ENCODE results near the gene PLCB2.

PLCB2 gene

GRCh38 chr15:40250771-40251483 lies 56.8 kb downstream of the PLCB2 start:
- DNase-seq (ENCODE audit: low spot score) = no peak

- DNase-seq (ENCODE audit: low spot score) = no peak
Measured at GRCh38 chr15:40250304-40250656, 57.5 kb downstream of the PLCB2 start.

GRCh38 chr15:40249477-40250303 lies 58.0 kb downstream of the PLCB2 start:
- DNase-seq (ENCODE audit: low spot score) = no peak

DNA sequence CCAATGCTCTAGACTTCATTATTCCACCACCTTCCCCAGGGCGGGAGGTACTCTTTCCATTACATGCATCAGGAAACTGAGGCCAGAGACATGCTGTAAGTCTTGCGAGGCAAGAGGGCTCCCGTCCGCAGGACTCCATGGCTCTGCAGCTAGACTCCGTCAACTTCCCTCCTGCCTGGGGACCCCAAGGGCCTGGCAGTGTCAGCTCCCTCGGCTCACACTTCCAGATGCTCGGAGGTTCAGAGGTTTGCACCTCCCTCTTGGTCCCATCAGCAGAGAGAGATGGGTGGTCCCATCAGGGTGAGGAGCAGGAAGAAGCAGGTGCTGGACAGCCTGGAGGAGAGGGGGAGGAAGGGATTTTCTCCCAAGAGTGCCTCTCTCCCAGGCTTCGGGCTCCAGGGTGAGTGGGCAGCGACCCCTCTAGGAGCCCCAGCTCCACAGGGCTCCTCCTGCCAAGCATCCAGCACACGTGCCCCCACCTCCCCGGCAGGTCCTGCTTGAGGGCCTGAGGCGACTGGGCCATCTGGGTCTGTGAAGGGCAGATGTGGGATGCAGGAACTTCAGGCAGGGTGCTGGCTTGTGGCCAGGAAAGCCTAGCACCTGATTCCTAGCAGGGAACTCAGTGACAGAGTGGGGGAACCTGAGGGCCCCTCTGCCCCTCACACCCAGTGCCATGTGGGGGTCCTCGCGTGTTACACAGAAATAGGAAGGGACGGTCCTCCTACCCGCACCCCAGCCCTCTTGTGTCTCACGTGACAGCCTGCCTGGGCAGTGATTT lies 59.5 kb downstream of the PLCB2 start:
- no peak for DNase-seq (ENCODE audit: low spot score)

DNA sequence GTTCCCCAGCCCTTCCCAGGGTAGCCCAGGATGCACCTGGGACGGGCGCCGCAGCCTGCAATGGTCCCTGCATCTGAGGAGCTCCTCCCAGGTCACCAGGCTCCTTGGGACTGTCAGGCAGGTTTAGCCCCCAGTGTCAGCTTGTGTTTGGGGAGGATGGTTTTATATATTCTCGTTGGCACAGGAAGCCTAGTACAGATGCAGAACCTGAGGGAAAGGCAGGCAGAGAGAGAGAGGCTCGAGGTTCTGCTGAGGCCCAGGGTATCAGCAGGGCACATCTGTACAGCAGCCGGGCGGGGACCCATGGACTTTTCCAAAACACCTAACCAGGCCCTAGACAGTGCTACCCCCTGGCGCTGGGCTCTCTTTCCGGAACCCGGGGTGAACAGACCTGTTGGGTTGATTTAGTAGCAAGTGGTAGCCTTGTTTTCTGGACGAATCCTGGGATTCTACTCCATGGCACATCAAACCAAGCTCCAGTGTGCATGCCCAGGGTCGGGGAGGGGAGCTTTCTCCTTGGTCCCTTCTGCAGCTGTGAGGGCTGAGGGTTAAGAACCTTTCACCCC lies 60.2 kb downstream of the PLCB2 start:
- no peak for DNase-seq (ENCODE audit: low spot score)

- no peak for DNase-seq (ENCODE audit: low spot score)
Measured at GRCh38 chr15:40246496-40247280, 61.0 kb downstream of the PLCB2 start.

- DNase-seq (ENCODE audit: low spot score) = no peak
Measured at GRCh38 chr15:40245666-40246450, 61.9 kb downstream of the PLCB2 start.

DNA sequence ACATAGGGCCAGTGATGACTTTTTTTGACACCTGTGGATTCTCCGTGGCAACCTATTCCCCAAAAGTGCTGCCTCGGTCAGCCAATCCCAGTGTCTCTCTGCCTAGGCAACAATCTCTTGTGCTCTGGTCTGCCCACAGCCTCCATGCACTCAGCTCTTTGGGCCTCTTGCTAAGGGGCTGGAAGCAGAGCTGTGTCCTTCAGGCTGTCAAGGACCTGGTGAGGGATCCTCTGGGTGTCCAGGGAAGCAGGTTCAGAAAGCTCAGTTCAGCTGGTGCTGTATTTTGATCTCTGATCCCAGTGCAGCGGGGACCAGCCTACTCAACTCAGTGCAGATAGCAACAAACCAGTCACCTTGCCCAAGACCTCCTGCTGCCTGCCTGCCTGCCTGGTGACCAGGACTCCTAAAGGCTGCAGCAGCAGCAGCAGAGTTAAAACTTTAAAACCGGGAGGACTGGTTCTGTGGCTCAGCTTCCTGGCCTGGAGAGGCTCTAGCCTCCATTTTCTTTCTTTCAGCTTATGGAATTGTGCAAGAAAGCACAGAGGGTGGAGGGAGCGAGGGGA lies 62.7 kb downstream of the PLCB2 start:
- DNase-seq (ENCODE audit: low spot score) = no peak

DNA sequence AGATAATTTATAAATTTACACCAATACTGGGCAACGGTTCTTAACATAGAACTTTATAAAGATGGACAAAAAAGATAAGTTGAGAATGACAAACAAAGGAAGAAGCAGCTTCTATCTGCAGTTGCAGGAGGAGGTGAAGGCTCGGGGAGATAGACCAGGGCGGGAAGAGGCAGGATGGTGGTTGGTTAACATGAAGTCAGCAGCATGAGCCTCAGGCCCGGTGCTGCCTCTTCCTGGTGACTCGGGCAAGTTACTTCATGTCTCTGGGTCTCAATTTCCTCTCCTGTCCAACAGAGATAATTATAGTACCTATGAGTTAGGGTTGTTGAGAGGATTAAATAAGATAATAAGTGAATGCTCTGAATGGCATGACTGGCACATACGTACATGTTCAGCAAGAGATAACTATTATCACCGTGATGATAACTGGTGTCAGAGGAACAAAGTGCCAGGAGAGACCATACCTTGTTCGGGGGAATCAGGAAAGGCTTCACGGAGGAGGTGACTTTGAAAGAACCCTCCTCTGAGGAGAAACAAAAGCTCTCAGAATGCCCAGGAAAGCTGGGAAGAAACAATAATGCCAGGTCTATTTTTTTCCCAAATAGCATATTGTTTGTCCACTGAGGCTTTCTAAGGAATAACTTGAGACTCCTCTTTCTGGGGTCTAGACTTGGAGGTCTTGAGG lies 64.5 kb downstream of the PLCB2 start:
- no peak for DNase-seq (ENCODE audit: low spot score)

DNA sequence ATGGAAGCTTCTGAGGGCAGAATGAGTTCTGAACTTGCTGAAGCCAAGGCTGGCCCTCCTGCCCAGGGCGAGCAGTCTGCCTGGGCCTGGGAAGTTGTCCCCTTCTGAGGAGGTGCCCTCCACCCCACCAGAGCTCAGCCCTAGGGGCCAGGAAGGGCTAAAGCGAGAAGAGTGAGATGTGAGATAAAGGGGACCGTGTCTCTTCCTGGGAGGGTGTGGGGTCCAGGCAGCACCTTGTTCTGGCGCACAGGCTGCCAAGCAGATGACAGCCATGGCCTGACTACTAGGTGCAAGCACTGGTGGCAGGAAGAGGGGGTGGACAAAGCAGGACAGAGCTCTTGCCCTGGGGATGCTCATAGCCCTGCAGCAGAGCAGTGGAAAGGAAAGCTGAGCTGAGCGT lies 65.1 kb downstream of the PLCB2 start:
- no peak for DNase-seq (ENCODE audit: low spot score)

DNA sequence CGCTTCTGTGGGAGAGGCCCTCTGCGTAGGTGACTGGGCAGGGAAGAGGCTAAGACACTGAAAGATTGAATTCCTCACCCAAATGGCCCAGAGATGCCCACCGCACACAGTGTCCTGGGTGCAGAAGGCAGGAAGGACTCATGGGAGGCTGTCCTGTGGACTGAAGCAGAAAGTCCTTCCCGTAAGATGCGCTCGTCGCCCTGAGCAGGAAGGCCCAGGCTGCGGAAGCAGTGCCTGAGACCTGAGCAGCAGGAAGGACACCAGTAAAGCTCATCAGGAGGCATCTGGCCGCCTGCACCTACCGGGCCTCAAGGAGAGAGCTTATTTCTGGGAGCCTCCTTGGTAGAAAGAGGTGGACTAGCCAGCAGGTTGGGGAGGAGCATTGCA lies 65.5 kb downstream of the PLCB2 start:
- DNase-seq (ENCODE audit: low spot score) = no peak

DNA sequence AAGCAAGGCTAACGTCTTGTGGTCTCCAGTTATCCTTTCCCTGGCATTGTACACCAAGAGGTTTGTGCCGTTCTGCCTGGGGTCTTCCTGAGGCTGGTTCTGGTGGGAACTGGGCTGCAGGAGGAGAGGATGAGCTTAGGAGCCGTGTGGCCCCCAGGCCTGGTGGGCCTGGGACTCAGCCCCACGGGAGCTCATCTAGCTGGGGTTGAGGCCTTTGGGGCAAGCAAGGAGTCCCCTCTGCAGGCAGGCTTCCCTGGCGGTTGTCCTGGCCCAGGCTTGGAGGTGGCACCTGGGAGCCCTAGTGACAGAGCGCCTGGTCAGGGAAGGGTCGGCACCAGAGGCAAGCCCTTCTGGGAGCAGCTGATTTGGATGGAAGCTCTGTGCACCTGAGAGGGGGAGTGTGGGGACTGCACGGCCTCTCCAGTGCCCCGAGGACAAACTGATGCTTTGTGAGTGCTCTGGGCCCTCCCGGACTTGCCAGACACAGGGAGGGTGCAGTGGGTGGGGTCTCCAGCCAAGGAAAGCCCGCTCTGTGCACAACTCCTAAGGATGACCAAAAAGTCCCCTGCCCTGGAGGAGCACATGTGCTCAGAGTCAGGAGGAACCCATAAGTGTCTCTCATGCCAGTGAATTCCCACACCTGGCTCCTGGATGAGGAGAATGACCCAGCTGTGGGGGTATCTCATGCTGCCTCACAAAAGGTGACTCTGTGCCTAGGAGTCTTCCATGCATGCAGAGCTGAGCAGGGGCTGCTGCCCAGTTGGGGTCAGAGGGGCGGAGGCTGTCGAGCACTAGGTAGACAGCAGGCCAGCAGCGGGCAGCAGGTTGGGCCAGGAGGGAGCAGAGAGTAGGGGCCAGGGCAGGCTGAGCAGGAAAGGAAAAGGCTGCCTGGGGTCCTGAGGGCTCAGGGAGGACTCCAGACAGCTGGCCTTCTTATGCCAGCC lies 66.2 kb downstream of the PLCB2 start:
- no peak for DNase-seq (ENCODE audit: low spot score)

DNA sequence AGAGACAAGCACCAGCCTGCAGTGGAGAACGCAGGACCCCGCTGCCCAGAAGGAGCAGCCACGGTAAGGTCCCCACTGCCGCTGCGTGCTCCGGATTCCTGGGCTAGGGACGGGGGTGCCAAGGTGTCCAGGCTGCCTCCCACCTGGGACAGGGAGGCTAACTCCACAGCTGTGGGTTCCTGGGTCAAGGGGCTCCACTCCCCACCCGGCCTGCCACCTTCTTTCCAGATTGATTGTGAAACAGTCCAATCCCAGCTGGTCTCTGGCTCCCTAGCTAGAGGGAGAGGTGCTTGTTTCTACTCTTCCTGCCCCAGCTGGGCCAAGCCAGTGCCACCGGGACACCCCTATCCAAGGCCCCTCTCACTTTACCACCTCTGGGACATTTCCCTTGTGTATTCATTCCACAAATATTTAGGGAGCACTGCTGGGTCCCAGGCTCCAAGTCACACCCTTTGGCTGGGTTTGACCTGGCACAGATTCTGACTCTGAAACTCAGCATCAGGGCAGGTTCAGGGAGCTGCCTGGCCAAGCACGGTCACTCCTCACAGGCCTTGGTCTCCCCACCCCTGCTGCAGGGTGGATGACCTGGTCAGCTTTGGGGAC lies 67.0 kb downstream of the PLCB2 start:
- no peak for DNase-seq (ENCODE audit: low spot score)

DNA sequence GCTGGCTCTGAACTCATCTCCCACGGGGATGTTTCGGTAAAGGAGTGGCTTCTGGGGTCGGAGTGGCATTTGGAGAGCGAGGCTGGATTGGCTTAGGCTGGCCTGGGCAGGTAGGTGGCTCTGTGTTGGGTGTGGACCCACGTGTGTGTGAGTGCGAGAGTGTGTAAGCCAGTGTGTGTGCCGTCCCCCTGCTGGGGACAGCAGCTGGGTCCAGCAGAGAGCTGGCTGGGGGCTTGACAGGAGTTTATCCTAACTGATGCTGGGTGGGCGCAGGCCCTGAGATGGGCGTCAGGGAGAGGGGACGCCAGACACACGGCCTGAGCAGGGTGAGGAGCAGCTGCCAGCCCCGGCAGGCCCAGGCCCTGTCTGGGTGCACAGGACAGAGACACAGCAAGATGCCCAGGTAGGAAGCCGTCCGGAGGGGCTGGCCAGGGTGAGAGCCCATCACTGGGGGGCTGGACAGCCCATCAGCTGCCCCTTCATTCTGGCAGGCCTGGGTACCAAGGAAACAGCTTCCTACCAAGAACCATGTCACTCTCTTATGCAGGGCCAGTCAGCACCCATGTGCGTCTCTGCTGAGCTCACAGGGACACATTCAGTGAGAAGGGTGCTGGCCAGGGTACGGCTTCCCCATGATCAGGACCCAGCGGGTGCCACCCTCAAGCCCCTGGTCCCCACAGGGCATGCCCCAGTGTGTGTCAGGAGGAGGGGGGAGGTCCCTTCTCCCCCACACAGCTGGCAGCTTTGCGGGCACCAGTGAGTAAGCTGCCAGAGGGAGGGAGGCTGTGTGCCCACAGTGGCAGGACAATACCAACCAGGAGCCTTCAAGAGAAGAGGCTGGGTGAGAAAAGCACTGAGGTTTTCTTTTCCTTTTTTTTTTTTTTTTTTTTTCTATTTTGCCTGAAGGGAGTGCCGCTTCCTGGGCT lies 67.8 kb downstream of the PLCB2 start:
- no peak for DNase-seq (ENCODE audit: low spot score)

DNA sequence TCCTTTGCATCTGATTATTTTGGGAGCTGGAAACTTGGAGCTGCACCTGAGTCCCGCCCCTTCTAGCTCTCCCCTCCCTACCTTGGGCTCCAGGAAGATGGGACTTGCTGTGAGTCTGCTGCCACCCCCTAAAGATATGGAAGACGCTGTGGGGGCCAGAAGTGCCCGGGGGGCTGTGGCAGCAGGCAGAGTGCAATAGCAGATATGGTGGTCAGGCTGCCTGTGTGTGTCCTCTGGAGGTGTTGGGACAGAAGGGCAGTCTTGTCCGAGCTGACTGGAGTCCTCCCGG lies 68.4 kb downstream of the PLCB2 start:
- no peak for DNase-seq (ENCODE audit: low spot score)

DNA sequence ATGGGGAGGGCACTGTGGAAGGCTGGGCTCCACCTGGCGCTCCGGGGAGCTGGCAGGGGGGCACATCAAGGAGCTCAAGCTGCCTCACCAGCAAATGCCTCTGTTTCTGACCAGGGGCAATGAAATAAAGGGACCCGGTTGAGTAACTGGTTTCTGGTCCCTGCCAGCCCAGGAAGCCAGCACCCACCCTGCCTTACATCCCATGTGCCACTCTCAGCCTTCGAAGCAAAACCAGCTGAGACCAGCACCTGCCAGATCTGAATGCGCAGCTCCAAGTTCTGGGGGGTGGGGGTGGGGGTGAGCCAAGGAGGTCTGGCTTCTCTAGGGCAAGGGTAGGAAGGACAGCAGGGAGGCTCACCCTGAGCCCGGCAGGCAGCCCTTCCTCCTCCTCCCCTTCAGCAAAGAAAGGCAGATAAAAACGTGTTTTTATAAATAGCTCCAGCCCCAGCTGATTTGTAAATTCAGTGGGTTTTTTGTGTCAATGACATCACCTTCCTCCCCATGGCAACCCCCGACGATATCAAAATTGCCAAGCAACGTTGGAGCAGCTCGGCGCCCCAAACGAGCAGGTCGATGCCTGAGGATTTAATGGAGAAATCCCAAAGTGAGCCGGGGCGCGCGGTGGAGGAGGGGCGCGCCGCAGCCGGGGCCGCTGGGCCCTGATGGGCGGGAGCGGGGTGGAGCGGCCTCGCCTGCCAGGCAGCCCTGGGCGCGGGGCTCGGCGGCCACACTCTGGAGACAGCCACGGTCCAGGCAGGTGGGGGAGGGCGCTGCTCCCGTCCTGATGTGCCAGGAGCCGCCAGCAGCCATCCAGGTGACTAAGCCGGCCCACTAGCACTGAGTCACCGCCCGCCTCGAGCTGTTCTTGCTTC lies 69.0 kb downstream of the PLCB2 start, which contains the start of gene PAK6:
PAK6 (plus strand) TSS at position 532 of the 872 bp plus-strand sequence. CDS start 25,723 bp downstream, outside the sequence.
- DNase-seq (ENCODE audit: low spot score) = peak; percentile 64

All from NAMALWA (cell line).